Limb (tissue), 2 donors: ENCODE measurements around the gene STX1B.
A peak's percentile ranks its signal among the peaks of the same experiment; 100 is the strongest.

Experiments used
- DNase-seq, 2 donors: peaks; one replicate each; pipeline ENCODE4 v3.0.0-alpha.2; 2016; ENCODE audit errors: extremely low spot score in 2 of 2

The STX1B gene

DNA sequence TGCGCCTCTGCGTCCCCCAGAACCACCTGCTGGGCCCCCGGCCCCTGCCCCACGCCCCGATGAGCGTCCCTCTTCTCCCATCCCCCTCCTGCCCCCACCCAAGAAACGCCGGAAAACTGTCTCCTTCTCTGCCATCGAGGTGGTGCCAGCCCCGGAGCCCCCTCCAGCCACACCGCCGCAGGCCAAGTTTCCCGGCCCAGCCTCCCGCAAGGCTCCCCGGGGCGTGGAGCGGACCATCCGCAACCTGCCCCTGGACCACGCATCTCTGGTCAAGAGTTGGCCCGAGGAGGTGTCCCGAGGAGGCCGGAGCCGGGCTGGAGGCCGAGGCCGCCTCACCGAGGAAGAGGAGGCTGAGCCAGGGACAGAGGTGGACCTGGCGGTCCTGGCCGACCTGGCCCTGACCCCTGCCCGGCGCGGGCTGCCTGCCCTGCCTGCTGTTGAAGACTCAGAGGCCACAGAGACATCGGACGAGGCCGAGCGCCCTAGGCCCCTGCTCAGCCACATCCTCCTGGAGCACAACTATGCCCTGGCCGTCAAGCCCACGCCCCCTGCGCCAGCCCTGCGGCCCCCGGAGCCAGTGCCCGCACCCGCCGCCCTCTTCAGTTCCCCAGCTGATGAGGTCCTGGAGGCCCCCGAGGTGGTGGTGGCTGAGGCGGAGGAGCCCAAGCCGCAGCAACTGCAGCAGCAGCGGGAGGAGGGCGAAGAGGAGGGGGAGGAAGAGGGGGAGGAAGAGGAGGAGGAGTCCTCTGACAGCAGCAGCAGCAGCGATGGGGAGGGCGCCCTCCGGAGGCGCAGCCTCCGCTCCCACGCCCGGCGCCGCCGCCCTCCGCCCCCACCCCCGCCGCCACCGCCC lies 31.0 kb downstream of the STX1B start:
- DNase-seq = no peak

- DNase-seq = no peak
Measured at GRCh38 chr16:30977502-30977901, 32.9 kb downstream of the STX1B start.

GRCh38 chr16:30976486-30976885 lies 34.0 kb downstream of the STX1B start:
- DNase-seq = no peak

- DNase-seq = no peak
Measured at GRCh38 chr16:30974348-30974747, 36.1 kb downstream of the STX1B start.

DNA sequence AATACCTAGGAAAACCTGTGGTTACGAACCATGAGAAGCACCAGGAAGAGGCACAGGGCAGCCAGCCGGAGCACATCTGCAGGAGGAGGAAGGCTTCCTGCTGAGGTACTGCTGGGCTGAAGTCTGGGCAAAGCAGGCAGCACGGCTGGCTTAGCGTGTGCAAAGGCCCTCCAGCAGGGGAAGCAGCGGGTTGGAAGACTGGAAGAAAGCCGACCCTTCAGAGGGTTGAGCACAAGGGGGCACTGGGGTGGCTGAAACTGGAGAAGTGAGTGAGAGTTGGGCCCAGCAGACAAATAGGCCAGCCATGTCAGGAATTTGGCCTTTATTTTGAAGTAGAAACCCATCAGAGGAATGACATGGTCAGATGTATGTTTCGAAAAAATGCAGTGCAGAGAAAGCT lies 37.6 kb downstream of the STX1B start:
- no peak for DNase-seq

DNA sequence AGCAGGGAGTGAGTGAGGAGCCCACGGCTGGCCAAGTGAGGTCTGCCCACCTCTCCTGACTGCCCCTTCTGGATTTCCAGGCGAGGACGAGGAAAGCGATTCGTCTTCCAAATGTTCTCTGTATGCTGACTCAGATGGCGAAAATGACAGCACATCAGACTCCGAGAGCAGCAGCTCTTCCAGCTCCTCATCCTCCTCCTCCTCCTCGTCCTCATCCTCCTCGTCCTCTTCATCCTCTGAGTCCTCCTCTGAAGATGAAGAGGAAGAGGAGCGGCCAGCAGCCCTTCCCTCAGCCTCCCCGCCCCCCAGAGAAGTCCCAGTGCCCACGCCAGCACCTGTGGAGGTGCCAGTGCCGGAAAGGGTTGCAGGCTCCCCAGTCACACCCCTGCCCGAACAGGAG lies 39.1 kb downstream of the STX1B start:
- no peak for DNase-seq

DNA sequence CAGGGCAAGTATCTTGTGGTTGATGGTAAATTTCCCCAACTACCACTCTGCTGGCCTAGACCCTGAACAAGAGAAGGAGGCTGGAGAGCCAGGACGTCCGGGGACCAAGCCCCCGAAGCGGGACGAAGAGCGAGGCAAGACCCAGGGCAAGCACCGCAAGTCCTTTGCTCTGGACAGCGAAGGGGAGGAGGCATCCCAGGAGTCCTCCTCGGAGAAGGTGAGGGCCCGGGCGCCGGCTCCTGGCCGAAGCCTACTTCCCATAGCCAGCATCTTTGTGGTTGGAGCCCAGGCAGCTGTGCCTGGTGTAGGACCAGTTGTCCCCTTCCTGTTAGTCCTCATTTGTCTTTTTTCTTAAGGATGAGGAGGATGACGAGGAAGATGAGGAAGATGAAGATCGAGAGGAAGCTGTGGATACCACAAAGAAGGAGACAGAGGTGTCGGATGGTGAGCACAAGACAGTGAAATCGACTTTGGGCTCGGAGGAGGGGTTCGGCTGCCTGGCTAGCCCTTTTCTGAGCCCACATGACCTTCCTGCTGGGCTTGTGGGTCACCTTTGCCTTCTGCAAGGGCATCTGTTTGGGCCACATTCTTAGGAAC lies 41.1 kb downstream of the STX1B start:
- DNase-seq = no peak

DNA sequence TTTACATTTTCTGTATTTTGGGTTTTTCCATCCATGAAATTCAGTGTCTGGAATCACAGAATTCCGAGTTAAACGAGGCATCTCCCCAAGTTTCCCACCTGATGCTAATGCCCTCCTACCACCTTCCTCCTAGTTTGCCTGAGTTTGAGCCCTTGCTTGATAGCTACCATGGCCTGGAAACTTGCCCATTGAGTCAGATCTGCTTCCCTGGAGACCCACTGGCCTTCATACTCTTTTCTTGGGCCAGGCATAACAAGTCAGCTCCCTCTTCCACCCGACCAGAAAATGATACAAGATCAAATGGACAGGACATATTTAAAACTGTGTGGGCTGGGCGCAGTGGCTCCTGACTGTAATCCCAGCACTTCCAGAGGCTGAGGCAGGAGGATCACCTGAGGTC lies 42.6 kb downstream of the STX1B start:
- DNase-seq = no peak

DNA sequence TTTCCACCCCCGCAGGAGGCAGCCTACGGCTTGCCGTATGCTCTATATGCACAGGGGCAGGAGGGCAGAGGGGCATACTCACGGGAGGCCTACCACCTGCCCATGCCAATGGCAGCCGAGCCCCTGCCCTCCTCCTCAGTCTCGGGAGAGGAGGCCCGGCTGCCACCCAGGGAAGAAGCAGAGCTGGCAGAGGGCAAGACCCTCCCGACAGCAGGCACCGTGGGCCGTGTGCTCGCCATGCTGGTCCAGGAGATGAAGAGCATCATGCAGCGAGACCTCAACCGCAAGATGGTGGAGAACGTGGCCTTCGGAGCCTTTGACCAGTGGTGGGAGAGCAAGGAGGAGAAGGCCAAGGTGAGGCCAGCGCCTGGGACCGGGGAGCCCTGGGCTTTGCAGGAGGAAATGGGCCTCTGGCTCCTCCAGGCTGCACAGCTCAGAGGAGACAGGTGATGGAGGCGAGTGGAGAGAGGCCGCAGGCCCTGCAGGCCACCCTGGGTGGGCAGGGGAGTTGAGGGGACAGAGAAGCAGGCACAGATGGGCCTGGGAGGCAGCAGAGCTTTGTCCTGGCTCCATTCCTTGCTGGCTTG lies 44.3 kb downstream of the STX1B start:
- DNase-seq = no peak

- DNase-seq = no peak
Measured at GRCh38 chr16:30965436-30965835, 45.0 kb downstream of the STX1B start.

- no peak for DNase-seq
Measured at GRCh38 chr16:30964574-30965226, 45.7 kb downstream of the STX1B start.

DNA sequence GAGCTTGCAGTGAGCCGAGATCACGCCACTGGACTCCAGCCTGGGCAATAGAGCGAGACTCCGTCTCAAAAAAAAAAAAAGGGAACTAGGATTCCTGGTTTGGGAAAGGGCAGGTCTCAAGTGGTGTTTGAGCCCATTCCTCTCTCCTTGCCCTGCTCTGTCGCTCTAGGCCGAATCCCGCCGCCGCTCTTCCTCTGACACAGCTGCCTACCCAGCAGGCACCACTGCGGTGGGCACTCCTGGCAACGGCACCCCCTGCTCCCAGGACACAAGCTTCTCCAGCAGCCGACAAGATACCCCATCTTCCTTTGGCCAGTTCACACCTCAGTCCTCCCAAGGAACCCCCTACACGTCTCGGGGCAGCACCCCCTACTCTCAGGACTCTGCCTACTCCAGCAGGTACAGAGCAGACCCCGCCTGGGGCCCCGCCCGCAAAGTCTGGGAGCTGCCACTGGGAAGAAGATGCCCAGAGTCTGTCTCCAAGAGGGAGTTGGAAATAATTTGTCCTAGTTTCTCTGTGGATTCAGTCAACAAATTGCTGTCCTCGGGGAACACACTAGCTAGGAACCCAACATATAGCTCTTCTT lies 46.4 kb downstream of the STX1B start:
- no peak for DNase-seq

GRCh38 chr16:30961384-30961783 lies 49.1 kb downstream of the STX1B start:
- DNase-seq = no peak

DNA sequence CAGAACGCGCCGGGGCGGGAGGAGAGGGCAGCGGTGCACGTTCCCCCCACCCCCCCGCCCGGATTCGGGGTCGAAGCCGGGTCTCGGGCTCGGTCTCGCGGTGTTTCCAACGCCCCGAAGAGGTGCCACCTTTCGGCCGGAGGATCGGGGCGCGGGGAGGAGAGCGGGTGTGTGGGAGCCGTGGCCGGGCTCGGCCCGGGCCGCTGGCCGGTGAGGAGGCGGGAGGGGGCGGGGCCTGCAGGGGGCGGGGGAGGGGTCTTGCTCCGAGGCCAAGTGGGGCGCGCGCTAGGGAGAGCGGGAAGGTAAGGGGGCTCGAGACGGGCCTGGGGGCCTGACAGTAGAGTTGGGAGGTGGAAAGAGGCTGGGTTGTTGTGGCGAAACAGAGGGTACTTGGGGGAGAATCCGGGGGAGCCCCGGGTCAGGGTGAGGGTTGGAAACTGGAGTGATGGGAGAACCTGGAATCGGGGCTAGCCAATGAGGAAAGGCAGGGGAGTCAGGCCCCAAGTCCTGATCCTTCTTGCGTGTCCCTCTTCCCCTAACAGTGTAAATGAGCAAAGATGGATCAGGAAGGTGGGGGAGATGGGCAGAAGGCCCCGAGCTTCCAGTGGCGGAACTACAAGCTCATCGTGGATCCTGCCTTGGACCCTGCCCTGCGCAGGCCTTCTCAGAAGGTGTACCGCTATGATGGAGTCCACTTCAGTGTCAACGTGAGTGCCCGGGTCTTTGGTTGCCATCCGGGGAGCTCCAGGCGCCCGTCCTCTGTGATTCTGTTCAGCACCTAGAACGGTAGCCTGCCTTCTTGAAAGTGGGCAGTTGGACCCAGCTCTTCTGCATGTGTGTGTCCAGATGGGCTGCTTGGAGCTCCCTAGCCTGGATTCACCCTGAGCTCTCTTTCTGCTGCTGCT lies 52.0 kb downstream of the STX1B start:
- DNase-seq = peak in 1 of 2 donors; percentile 24

DNA sequence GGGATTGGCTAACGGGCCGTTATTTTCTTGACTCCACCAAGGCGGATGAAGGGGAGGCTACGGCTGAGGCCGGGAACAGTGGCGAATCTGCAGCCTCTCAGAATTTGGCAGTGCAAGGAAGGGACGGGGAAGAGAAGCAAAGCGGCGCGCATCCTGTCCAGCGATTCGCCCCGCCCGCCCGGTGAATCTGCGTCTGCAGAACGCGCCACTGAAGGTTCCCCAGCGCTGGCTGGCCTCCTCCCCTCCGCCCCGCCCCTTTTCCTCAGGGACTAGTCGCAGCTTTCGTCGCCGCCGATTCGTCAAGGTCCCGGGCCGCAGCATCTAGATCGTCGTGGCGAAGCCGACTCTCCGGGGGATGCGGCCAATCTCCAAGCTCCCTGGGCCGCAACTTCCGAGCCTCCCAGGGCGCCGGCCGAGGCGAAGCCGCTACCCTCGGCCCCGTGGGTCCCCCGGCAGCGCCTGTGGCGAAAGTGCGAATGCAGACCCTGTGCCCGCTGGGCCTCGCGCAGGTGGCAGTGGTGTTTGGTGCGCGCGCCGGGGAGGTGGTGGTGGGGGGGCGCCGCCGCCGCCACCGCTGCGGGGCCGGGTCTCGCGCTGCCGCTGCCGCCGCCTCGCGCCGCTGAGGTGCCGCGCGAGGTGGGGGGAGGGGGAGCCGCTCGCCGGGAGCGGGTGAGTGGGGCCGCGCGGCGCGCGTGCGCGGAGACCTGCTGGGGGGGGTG lies 52.8 kb downstream of the STX1B start, which contains the start of gene SETD1A:
SETD1A (plus strand) TSS at position 299 of the 719 bp plus-strand sequence. CDS start 978 bp downstream, outside the sequence.
- peak; percentile 95 to 98 for DNase-seq

GRCh38 chr16:30956601-30957455 lies 53.6 kb downstream of the STX1B start:
- DNase-seq = peak in 1 of 2 donors; percentile 90

- DNase-seq = no peak
Measured at GRCh38 chr16:30954993-30955392, 55.4 kb downstream of the STX1B start.

- peak; percentile 67 to 82 for DNase-seq
Measured at GRCh38 chr16:30953511-30954124, 56.8 kb downstream of the STX1B start.

DNA sequence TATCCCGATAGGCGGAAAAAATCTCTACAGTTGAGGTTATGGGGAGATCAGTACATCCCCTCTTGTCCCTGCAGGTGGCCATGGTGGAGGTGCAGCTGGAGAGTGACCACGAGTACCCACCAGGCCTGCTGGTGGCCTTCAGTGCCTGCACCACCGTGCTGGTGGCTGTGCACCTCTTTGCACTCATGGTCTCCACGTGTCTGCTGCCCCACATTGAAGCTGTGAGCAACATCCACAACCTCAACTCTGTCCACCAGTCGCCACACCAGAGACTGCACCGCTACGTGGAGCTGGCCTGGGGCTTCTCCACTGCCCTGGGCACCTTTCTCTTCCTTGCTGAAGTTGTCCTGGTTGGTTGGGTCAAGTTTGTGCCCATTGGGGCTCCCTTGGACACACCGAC lies 57.3 kb downstream of the STX1B start:
- no peak for DNase-seq
